MM.1S (cell line): Measurements from ENCODE around the gene GPATCH4.
A peak's percentile ranks its signal among the peaks of the same experiment; 100 is the strongest.

Experiments used
- DNase-seq: peaks from one replicate; pipeline ENCODE4 v3.0.0-alpha.2; 2015
- H2AFZ ChIP-seq: fragments of 300-600 bp; sonication (generic); 2 replicates; pipeline ENCODE4 v1.6.0; 2016; ENCODE audit warnings: antibody characterized with exemption, low read length
- H3F3A ChIP-seq: fragments of 300-600 bp; sonication (generic); 2 replicates; pipeline ENCODE4 v1.6.1; 2016; ENCODE audit warnings: mild to moderate bottlenecking, antibody characterized with exemption, low read length, moderate library complexity, mixed read lengths; ENCODE audit not compliant: insufficient read depth
- H3K27ac ChIP-seq: fragments of 300-600 bp; sonication (generic); 2 replicates; pipeline ENCODE4 v1.5.1; 2016; ENCODE audit warnings: mild to moderate bottlenecking, low read length
- H3K27me3 ChIP-seq: fragments of 300-600 bp; sonication (generic); replicated peaks from 2 replicates; pipeline ENCODE4 v1.6.0; 2016; ENCODE audit warnings: low read length; ENCODE audit not compliant: insufficient read depth
- H3K36me3 ChIP-seq: fragments of 300-600 bp; sonication (generic); replicated peaks from 2 replicates; pipeline ENCODE4 v1.6.1; 2016; ENCODE audit warnings: mild to moderate bottlenecking, low read length, mixed read lengths; ENCODE audit not compliant: insufficient read depth
- H3K4me1 ChIP-seq: fragments of 300-600 bp; sonication (generic); 2 replicates; pipeline ENCODE4 v1.6.1; 2016; ENCODE audit warnings: low read length, mixed read lengths
- H3K4me2 ChIP-seq: fragments of 300-600 bp; sonication (generic); 2 replicates; pipeline ENCODE4 v1.6.0; 2016; ENCODE audit warnings: low read depth, low read length
- H3K4me3 ChIP-seq: fragments of 300-600 bp; sonication (generic); 2 replicates; pipeline ENCODE4 v1.5.1; 2016; ENCODE audit warnings: low read length, mixed read lengths
- H3K79me2 ChIP-seq: fragments of 300-600 bp; sonication (generic); 2 replicates; pipeline ENCODE4 v1.6.1; 2016; ENCODE audit warnings: mixed run types, low read length, mixed read lengths
- H3K9ac ChIP-seq: fragments of 300-600 bp; sonication (generic); 2 replicates; pipeline ENCODE4 v1.6.1; 2016; ENCODE audit warnings: low read length, mixed read lengths
- H3K9me2 ChIP-seq: fragments of 300-600 bp; sonication (generic); replicated peaks from 2 replicates; pipeline ENCODE4 v1.6.1; 2016; ENCODE audit warnings: mild to moderate bottlenecking, low read length, mixed read lengths; ENCODE audit not compliant: insufficient read depth
- H3K9me3 ChIP-seq: fragments of 300-600 bp; sonication (generic); replicated peaks from 2 replicates; pipeline ENCODE4 v1.6.1; 2016; ENCODE audit warnings: mild to moderate bottlenecking, low read length, mixed read lengths; ENCODE audit not compliant: insufficient read depth
- H4K20me1 ChIP-seq: fragments of 300-600 bp; sonication (generic); 2 replicates; pipeline ENCODE4 v1.6.1; 2016; ENCODE audit warnings: mild to moderate bottlenecking, low read length, moderate library complexity, mixed read lengths; ENCODE audit not compliant: insufficient read depth
- EZH2 ChIP-seq: fragments of 300-600 bp; sonication (generic); optimal IDR thresholded peaks from 2 replicates; pipeline ENCODE3; 2017; ENCODE audit warnings: low read depth, mild to moderate bottlenecking, antibody characterized with exemption, low read length, mixed read lengths
- EZH2phosphoT487 ChIP-seq: fragments of 300-600 bp; sonication (generic); IDR thresholded peaks from 2 replicates; pipeline ENCODE4 v1.6.1; 2018; ENCODE audit warnings: antibody characterized with exemption, low read length
- TF ChIP-seq, protein P1 (sequence below): fragments of 300-600 bp; sonication (generic); IDR thresholded peaks from 2 replicates; pipeline ENCODE4 v1.5.1; 2016; ENCODE audit warnings: antibody characterized with exemption, low read length, mixed read lengths

Gene GPATCH4

DNA sequence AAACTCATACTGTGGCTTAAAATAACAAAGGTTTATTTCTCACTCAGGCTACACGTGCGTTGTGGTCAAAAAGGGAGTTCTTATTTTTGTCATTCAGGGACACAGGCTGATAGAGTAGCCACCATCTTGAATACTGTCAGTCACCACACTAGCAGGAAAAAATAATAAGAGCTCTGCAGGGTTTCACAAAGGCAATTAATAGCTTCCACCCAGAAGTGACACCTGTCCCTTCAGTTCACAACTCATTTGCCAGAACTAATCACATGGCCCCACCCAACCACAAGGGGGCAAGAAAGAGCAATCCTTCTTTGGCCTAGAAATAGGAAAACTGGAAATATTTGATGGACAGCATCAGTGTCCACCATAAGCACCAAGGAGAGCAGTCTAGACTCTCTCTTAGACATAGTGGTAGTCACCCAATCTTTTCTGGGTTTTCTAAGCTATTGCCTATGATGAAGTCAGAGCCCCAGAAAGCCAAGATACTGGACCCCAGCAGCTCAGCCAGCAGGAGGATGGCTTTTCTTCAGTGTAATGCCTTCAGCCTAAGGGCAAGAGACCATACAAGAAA, 26.1 kb upstream of the GPATCH4 start:
- H3K27me3 ChIP-seq, result peaks cover 65% of the 10 kb centered on the region
- TF ChIP-seq EZH2, result no peak
- no peak for TF ChIP-seq EZH2phosphoT487
- TF ChIP-seq, protein P1, sequence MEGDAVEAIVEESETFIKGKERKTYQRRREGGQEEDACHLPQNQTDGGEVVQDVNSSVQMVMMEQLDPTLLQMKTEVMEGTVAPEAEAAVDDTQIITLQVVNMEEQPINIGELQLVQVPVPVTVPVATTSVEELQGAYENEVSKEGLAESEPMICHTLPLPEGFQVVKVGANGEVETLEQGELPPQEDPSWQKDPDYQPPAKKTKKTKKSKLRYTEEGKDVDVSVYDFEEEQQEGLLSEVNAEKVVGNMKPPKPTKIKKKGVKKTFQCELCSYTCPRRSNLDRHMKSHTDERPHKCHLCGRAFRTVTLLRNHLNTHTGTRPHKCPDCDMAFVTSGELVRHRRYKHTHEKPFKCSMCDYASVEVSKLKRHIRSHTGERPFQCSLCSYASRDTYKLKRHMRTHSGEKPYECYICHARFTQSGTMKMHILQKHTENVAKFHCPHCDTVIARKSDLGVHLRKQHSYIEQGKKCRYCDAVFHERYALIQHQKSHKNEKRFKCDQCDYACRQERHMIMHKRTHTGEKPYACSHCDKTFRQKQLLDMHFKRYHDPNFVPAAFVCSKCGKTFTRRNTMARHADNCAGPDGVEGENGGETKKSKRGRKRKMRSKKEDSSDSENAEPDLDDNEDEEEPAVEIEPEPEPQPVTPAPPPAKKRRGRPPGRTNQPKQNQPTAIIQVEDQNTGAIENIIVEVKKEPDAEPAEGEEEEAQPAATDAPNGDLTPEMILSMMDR, result peak; percentile 88
- DNase-seq, result peak; percentile 78

DNA sequence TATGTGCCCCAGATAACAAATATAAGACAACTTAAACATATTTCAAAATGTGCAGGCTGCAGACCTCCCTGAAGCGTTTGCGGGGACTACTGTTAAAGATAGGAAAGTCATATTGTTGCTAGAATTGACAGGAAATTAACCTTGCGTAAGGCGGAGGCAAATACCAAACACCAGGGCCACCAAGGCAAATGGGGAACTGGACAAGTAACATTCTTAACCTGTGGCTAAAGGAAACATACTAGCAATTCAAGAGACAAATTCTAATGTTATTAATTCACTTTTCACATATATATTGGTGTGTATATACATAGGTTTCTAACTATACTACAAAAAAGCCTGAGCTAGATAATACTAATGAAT, 24.8 kb upstream of the GPATCH4 start:
- H3K9me3 ChIP-seq, result no peaks in the 10 kb centered on the region
- no peak overlapping the region for H3K4me3 ChIP-seq
- H3K4me2 ChIP-seq, result peak overlapping the region; percentile 60; the same call in 1 of the 2 replicates
- H3K9me2 ChIP-seq, result no peaks in the 10 kb centered on the region
- no peak for TF ChIP-seq EZH2
- TF ChIP-seq, protein P1, result no peak
- TF ChIP-seq EZH2phosphoT487, result no peak
- no peaks in the 10 kb centered on the region for H3K79me2 ChIP-seq
- peaks cover 5% of the 10 kb centered on the region; the same call in 1 of the 2 replicates for H3F3A ChIP-seq
- peaks cover 14% of the 10 kb centered on the region for H3K4me1 ChIP-seq
- H3K9ac ChIP-seq, result no peak overlapping the region
- H3K27ac ChIP-seq, result no peak overlapping the region
- no peak overlapping the region for H2AFZ ChIP-seq
- 0 out of 2 replicates have a peak, but pooled peaks cover 2% of the 10 kb centered on the region for H4K20me1 ChIP-seq
- no peak for DNase-seq
- no peaks in the 10 kb centered on the region for H3K36me3 ChIP-seq
- H3K27me3 ChIP-seq, result peaks cover 71% of the 10 kb centered on the region

More for the DNA sequence above, 26.1 kb upstream of the GPATCH4 start:
- peaks cover 14% of the 10 kb centered on the region for H3K4me1 ChIP-seq
- no peaks in the 10 kb centered on the region for H3K36me3 ChIP-seq
- peak overlapping the region; percentile 3; the same call in 1 of the 2 replicates for H3K4me2 ChIP-seq
- no peak overlapping the region for H3K4me3 ChIP-seq
- H3F3A ChIP-seq, result peaks cover 5% of the 10 kb centered on the region; the same call in 1 of the 2 replicates
- H4K20me1 ChIP-seq, result 0 out of 2 replicates have a peak, but pooled peaks cover 2% of the 10 kb centered on the region
- H3K79me2 ChIP-seq, result no peaks in the 10 kb centered on the region
- no peak overlapping the region for H3K9ac ChIP-seq
- no peak overlapping the region for H3K27ac ChIP-seq
- no peaks in the 10 kb centered on the region for H3K9me2 ChIP-seq
- no peaks in the 10 kb centered on the region for H3K9me3 ChIP-seq
- H2AFZ ChIP-seq, result no peak overlapping the region

DNA sequence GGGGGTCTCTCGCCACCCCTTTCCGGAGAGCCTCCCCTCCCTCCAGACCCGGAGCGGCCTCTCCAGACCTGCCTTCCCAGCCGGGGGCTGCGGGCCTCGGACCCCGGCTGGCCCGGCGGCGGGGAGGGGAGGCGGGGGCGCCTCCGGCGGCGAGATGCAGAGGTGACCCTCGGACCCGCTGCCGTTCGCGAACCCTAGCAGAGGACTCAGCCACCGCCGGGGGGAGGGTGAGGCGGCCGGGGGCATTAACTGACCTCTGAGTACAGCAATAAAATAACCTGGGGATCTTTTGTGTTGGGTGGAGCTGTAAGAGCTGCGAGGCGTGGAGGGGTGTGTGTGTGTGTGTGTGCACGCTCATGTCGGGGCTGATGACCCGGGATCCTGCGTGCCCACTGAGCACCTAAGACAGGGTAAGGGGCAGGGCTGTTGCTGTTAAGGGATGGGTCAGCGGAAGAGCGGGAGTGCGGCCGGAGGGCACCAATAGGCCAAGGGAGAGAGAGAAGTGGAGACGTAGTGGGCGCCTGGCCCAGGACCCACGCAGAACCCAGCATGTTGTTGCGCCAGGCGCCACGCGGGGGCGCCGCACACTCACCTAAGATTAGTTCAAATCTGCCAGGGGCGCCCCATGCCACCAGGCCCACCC, 24.3 kb upstream of the GPATCH4 start:
- peak; percentile 66 for DNase-seq
- H2AFZ ChIP-seq, result 0 out of 2 replicates have a peak overlapping the region, but pooled peaks have one; percentile 18
- H3K79me2 ChIP-seq, result no peaks in the 10 kb centered on the region
- TF ChIP-seq EZH2phosphoT487, result no peak; the same call in 1 of the 2 replicates
- TF ChIP-seq EZH2, result peak; percentile 99
- TF ChIP-seq, protein P1, result peak; percentile 94
- peak overlapping the region; percentile 60 for H3K4me2 ChIP-seq
- H3K9me2 ChIP-seq, result no peaks in the 10 kb centered on the region
- H3K4me3 ChIP-seq, result 0 out of 2 replicates have a peak overlapping the region, but pooled peaks have one; percentile 21
- H3K36me3 ChIP-seq, result no peaks in the 10 kb centered on the region
- no peaks in the 10 kb centered on the region for H3K9me3 ChIP-seq
- 0 out of 2 replicates have a peak, but pooled peaks cover 2% of the 10 kb centered on the region for H4K20me1 ChIP-seq
- peaks cover 14% of the 10 kb centered on the region for H3K4me1 ChIP-seq
- peaks cover 5% of the 10 kb centered on the region; the same call in 1 of the 2 replicates for H3F3A ChIP-seq
- H3K27ac ChIP-seq, result no peak overlapping the region
- no peak overlapping the region for H3K9ac ChIP-seq
- peaks cover 72% of the 10 kb centered on the region for H3K27me3 ChIP-seq
